NCI-H510A (cell line): Measurements from ENCODE around the gene IL20.
A peak's percentile ranks its signal among the peaks of the same experiment; 100 is the strongest.

Experiments
- DNase-seq: peaks from one replicate; lab custom pipeline; 2025; lab: John Stamatoyannopoulos, UW

IL20 gene

GRCh38 chr1:206864939-206865671, at the start of gene IL20:
IL20 (plus strand) TSS chr1:206865623; CDS start chr1:206865853, 230 bp downstream.
- DNase-seq, result no peak

- no peak for DNase-seq
Observed at GRCh38 chr1:206816390-206817287, 48.8 kb upstream of the IL20 start.

- no peak for DNase-seq
Observed at GRCh38 chr1:206821493-206821892, 43.9 kb upstream of the IL20 start.

GRCh38 chr1:206823727-206824126, 41.7 kb upstream of the IL20 start:
- no peak for DNase-seq

- no peak for DNase-seq
Observed at GRCh38 chr1:206824331-206824730, 41.1 kb upstream of the IL20 start.

- DNase-seq, result no peak
Observed at GRCh38 chr1:206826394-206826793, 39.0 kb upstream of the IL20 start.

GRCh38 chr1:206828061-206828460, 37.4 kb upstream of the IL20 start:
- no peak for DNase-seq

GRCh38 chr1:206828765-206829164, 36.7 kb upstream of the IL20 start:
- DNase-seq, result no peak

- DNase-seq, result no peak
Observed at GRCh38 chr1:206829282-206829681, 36.1 kb upstream of the IL20 start.

- DNase-seq, result no peak
Observed at GRCh38 chr1:206829875-206830274, 35.5 kb upstream of the IL20 start.

- DNase-seq, result no peak
Observed at GRCh38 chr1:206831650-206832049, 33.8 kb upstream of the IL20 start.

GRCh38 chr1:206832352-206832880, 33.0 kb upstream of the IL20 start:
- no peak for DNase-seq

- no peak for DNase-seq
Observed at GRCh38 chr1:206833106-206833680, 32.2 kb upstream of the IL20 start.

- peak; percentile 17 for DNase-seq
Observed at GRCh38 chr1:206833801-206834200, 31.6 kb upstream of the IL20 start.

GRCh38 chr1:206834217-206834616, 31.2 kb upstream of the IL20 start:
- no peak for DNase-seq

GRCh38 chr1:206834711-206835110, 30.7 kb upstream of the IL20 start:
- DNase-seq, result no peak

GRCh38 chr1:206835186-206835585, 30.2 kb upstream of the IL20 start:
- no peak for DNase-seq

- no peak for DNase-seq
Observed at GRCh38 chr1:206836111-206836510, 29.3 kb upstream of the IL20 start.

GRCh38 chr1:206839006-206839560, 26.3 kb upstream of the IL20 start:
- DNase-seq, result no peak

- no peak for DNase-seq
Observed at GRCh38 chr1:206839857-206840256, 25.6 kb upstream of the IL20 start.

GRCh38 chr1:206841609-206842323, 23.7 kb upstream of the IL20 start:
- DNase-seq, result no peak

GRCh38 chr1:206842854-206843253, 22.6 kb upstream of the IL20 start:
- DNase-seq, result no peak
